Measurements from ENCODE around the gene RSPH6A. TPM values are rescaled to one million over a fixed set of nuclear protein-coding genes. Genes with fewer than 3 reads are reported as not detected.
"Not testable (repeated sequence)": the region's sequence is repeated elsewhere in the genome, so short reads cannot be mapped to it uniquely, and the experiment has no call there.

The RSPH6A gene
- total RNA-seq, 1 donor from 2014 or later: not detected

GRCh38 chr19:45752639-45753038 lies 62.5 kb downstream of the RSPH6A start:
- Histone ChIP-seq H3K36me3 (ENCODE audit: control insufficient read depth, insufficient read depth, low read length) (no peaks in the 10 kb centered on the region), H3K4me3 (ENCODE audit: low read depth, low read length) (no peak overlapping the region), H3K27me3 (ENCODE audit: control insufficient read depth, insufficient read depth, low read length) (peaks cover 2% of the 10 kb centered on the region)
- no peak for DNase-seq (ENCODE audit: low read depth)
- TF ChIP-seq CTCF (IDR thresholded peaks at IDR 0.05; ENCODE audit: insufficient read depth, low read length, poor library complexity, severe bottlenecking): no peak

GRCh38 chr19:45751483-45751882 lies 63.6 kb downstream of the RSPH6A start:
- DNase-seq (ENCODE audit: low read depth); H3K36me3 ChIP-seq (ENCODE audit: control insufficient read depth, insufficient read depth, low read length); H3K27me3 ChIP-seq (ENCODE audit: control insufficient read depth, insufficient read depth, low read length); H3K4me3 ChIP-seq (ENCODE audit: low read depth, low read length): not testable (repeated sequence)

GRCh38 chr19:45747513-45747912 lies 67.6 kb downstream of the RSPH6A start:
- no peak for DNase-seq (ENCODE audit: low read depth)
- TF ChIP-seq CTCF (IDR thresholded peaks at IDR 0.05; ENCODE audit: insufficient read depth, low read length, poor library complexity, severe bottlenecking): no peak
- no peaks in the 10 kb centered on the region for H3K36me3 ChIP-seq (ENCODE audit: control insufficient read depth, insufficient read depth, low read length)
- no peak overlapping the region for H3K4me3 ChIP-seq (ENCODE audit: low read depth, low read length)
- H3K27me3 ChIP-seq (ENCODE audit: control insufficient read depth, insufficient read depth, low read length): peaks cover 5% of the 10 kb centered on the region

- H3K4me3 ChIP-seq (ENCODE audit: low read depth, low read length): no peak overlapping the region
- H3K27me3 ChIP-seq (ENCODE audit: control insufficient read depth, insufficient read depth, low read length): peaks cover 5% of the 10 kb centered on the region
- DNase-seq (ENCODE audit: low read depth): no peak
- no peaks in the 10 kb centered on the region for H3K36me3 ChIP-seq (ENCODE audit: control insufficient read depth, insufficient read depth, low read length)
- TF ChIP-seq CTCF (IDR thresholded peaks at IDR 0.05; ENCODE audit: insufficient read depth, low read length, poor library complexity, severe bottlenecking): no peak
These were observed 68.2 kb downstream of the RSPH6A start for GRCh38 chr19:45746866-45747265.

Other genes with a start within 250 kb of the RSPH6A start
- 12.3 and 15.5 TPM in 2 replicates for gene OPA3, start 230.5 kb downstream of the RSPH6A start, total RNA-seq
- 0.07 TPM in 1 of 2 replicates, not detected in the other for gene GPR4, start 213.1 kb downstream of the RSPH6A start, total RNA-seq
- gene EML2, start 175.9 kb downstream of the RSPH6A start, total RNA-seq: 30.7 and 33.6 TPM in 2 replicates
- gene GIPR, start 147.1 kb downstream of the RSPH6A start, total RNA-seq: 0.46 TPM in 1 of 2 replicates, not detected in the other
- 177 and 219 TPM in 2 replicates for gene SNRPD2, start 123.4 kb downstream of the RSPH6A start, total RNA-seq
- gene QPCTL, start 122.6 kb downstream of the RSPH6A start, total RNA-seq: 15.6 and 26.2 TPM in 2 replicates
- gene FBXO46, start 84.4 kb downstream of the RSPH6A start, total RNA-seq: 13.0 and 15.8 TPM in 2 replicates
- not detected in 2 replicates for gene MEIOSIN, start 81.9 kb downstream of the RSPH6A start, total RNA-seq
- 11.7 and 16.9 TPM in 2 replicates for gene SIX5, start 46.1 kb downstream of the RSPH6A start, total RNA-seq
- gene DMPK, start 32.8 kb downstream of the RSPH6A start, total RNA-seq: 17.7 and 17.8 TPM in 2 replicates
- gene DMWD, start 22.5 kb downstream of the RSPH6A start, total RNA-seq: 29.9 and 35.8 TPM in 2 replicates
- gene SYMPK, start 47.8 kb upstream of the RSPH6A start, total RNA-seq: 32.2 and 52.0 TPM in 2 replicates
- gene FOXA3, start 49.0 kb upstream of the RSPH6A start, total RNA-seq: 0.14 and 0.50 TPM in 2 replicates
- 32.9 and 36.4 TPM in 2 replicates for gene IRF2BP1, start 70.8 kb upstream of the RSPH6A start, total RNA-seq
- 3.0 and 8.0 TPM in 2 replicates for gene MYPOP, start 87.3 kb upstream of the RSPH6A start, total RNA-seq
- gene NANOS2, start 99.5 kb upstream of the RSPH6A start, total RNA-seq: not detected in 2 replicates
- under 0.01 TPM in 1 of 2 replicates, not detected in the other for gene NOVA2, start 158.6 kb upstream of the RSPH6A start, total RNA-seq
- gene CCDC61, start 180.2 kb upstream of the RSPH6A start, total RNA-seq: 7.1 and 9.7 TPM in 2 replicates
- not detected in 2 replicates for gene PGLYRP1, start 207.7 kb upstream of the RSPH6A start, total RNA-seq
- gene IGFL4, start 225.7 kb upstream of the RSPH6A start, total RNA-seq: not detected in 2 replicates